Activated T-helper 1 cell treated with anti-CD3 and anti-CD28 coated beads, Interleukin-2, amount 50 U/mL, for 16 hours (primary cell): ENCODE measurements around the gene WNT5B.
"Not testable (repeated sequence)": the region's sequence is repeated elsewhere in the genome, so short reads cannot be mapped to it uniquely, and the experiment has no call there.

Experiments used
- DNase-seq, 2 donors: peaks; one replicate each; pipeline ENCODE4 v3.0.0-alpha.2; 2020; ENCODE audit warnings: low read depth in 1 of 2, low spot score in 1 of 2

The WNT5B gene

GRCh38 chr12:1688086-1688710, 59.2 kb downstream of the WNT5B start:
- no peak for DNase-seq

DNA sequence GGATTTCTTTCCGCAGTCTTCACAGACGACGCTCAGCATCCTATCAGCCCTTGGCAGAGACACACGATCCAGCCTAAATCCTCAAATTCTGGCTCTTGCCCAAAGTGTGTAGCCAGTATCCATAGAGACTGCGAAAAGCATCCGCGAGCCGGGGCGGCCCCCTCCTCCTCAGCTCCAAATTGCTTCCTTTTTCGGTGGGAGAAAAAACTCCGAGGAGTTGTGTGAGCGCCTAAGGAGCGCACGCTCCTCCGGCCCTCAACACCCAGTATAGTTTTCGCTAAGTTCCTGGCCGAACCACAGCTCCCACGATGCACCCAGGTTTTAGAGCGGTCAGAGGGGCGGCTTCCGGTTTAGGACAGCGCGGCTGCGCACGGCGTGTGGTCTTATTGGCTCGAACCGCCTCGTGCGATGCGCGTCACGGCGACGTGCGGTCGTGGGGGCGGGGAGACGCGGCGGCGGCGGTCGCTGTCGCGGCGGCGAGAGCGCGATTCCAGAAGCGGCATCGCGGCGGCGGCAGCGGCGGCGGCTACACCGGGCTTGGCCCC, 61.6 kb downstream of the WNT5B start, which contains the start of gene ADIPOR2:
ADIPOR2 (plus strand) TSS at position 493 of the 545 bp plus-strand sequence. CDS start 63,274 bp downstream, outside the sequence.
- peak; percentile 85 to 91 for DNase-seq

- no peak for DNase-seq
Observed at GRCh38 chr12:1691123-1692007, 62.3 kb downstream of the WNT5B start.

DNA sequence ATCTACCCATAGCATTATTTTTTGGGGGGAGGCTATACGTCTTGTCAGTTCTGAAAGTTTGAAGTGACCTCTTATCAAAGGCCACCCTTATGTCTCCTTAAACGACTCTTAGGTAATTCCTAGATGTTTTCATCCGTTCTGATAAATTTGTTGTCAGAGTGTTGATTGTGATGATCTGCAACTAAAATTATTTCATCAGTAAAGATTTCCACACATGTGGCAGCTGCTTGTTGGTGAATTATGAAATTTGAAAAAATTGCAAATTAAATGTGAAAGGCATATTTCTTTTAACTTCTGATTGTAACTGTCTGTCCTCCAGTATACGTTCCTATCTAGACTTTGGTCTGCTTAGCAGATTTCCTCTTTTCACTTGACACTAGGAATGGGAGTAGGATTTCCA, 63.2 kb downstream of the WNT5B start:
- DNase-seq: no peak

GRCh38 chr12:1692895-1693610, 64.0 kb downstream of the WNT5B start:
- DNase-seq: no peak

DNA sequence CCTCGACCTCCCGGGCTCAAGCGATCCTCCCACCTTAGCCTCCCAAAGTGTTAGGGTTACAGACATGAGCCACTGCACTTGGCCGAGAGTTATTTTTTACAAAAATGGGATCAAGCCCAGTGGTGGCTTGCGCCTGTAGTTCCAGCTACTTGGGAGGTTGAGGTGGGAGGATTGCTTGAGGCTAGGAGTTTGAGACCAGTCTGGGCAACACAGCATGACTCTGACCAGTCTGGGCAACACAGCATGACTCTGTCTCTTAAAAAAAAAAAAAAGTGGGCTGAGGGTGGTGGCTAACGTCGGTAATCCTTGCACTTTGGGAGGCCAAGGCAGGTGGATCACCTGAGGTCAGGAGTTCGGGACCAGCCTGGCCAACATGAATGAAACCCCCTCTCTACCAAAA, 66.1 kb downstream of the WNT5B start:
- not testable (repeated sequence) for DNase-seq

DNA sequence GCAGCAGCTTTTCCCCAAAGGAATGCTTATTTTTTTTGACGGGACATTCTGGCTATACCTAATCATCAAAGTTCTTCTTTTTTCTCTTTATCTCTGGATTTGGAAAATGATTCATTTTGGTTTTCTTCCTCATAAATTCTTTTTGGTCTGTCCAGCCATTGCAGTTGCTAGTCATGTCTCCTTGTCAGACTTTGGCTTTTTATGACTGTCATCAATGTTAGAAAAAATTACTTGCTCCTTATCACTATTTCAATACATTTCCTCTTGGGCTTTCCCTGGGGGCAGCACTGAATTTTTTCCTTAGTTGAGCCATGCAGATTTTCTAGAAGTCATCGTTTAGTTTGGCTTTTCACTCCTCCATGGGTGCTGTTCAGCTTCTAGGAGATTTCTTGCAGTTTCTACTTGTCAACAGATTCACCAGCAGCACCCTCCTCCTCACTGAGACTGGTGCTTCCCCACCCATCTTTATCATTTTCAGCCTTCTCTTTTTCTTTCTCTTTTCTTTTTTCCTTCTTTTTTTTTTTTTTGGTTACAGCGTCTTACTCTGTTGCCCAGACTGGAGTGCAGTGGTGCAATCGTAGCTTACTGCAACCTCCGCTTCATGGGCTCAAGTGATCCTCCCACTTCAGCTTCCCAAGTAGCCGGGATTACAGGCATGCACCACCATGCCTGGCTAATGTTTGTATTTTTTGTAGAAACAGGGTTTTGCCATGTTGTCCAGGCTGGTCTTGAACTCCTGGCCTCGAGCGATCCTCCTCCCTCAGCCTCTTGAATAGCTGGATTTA, 67.0 kb downstream of the WNT5B start:
- DNase-seq: no peak

GRCh38 chr12:1696800-1697199, 67.8 kb downstream of the WNT5B start:
- no peak for DNase-seq
